ENCODE data around the gene METTL2A.
"Not testable (repeated sequence)": the region's sequence is repeated elsewhere in the genome, so short reads cannot be mapped to it uniquely, and the experiment has no call there.

METTL2A gene, protein sequence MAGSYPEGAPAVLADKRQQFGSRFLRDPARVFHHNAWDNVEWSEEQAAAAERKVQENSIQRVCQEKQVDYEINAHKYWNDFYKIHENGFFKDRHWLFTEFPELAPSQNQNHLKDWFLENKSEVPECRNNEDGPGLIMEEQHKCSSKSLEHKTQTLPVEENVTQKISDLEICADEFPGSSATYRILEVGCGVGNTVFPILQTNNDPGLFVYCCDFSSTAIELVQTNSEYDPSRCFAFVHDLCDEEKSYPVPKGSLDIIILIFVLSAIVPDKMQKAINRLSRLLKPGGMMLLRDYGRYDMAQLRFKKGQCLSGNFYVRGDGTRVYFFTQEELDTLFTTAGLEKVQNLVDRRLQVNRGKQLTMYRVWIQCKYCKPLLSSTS
- total RNA-seq, result 8.4 to 19.8 (median 16.5) reads per million in 18 experiments

DNA sequence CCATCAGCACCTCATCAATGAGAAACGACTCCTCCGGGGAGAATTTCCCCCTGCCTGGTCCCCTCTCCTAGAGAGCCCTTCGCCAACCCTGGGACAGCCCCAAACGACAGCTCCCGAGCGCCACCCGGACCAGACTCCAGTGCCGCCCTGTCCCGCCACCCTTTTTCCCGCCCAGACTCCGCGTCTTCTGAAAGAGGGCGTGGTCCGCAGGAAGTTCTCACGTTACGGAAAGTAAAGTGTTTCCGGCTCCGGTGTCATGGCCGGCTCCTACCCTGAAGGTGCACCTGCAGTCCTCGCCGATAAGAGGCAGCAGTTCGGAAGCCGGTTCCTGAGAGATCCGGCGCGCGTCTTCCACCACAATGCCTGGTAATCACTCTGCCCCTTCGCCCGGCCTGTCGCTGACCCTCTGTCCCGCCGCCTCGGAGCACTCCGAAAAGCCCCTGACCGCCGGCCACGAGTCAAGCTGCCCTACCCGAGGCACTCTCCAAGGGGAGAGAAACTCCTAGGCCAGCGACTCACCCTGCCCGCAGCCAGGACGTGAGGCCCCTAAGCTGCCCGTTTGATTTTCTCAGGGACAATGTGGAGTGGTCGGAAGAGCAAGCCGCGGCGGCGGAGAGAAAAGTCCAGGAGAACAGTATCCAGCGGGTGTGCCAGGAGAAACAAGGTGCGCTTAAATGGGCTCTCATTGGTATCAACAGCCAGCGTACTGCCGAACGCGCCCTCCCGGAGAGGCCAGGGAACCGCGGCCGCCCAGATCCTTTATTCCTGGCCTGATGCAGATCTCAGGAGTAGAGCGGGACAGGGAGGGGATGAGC lies at the start of gene METTL2A:
Gene METTL2A (plus strand): TSS at position 251 of the 815 bp plus-strand sequence. CDS start 6 bp downstream, at position 257.
- DNase-seq, result peak; percentile 87 to 90

DNA sequence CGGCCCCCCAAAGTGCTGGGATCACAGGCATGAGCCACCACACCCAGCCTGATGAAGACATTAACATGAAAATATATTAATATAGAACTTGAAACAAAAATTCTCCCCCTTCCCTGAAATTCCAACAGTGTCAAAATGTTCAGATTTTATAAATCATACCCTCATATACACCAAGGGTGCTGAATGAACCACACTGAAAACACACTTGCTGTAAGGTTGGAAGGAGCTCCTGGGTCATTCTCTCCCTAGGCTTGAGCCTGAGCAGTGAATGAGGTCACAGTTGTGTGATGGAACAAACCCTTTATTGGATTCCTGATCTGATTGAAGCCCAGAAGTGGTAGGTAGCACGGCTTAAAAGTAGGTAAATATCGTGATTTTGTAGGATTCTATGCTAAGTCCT lies 43.4 kb upstream of the METTL2A start, which contains the start of gene EFCAB3:
Gene EFCAB3 (plus strand): TSS at position 301 of the 400 bp plus-strand sequence. CDS start 2,427 bp downstream, outside the sequence.
- no peak for DNase-seq

DNA sequence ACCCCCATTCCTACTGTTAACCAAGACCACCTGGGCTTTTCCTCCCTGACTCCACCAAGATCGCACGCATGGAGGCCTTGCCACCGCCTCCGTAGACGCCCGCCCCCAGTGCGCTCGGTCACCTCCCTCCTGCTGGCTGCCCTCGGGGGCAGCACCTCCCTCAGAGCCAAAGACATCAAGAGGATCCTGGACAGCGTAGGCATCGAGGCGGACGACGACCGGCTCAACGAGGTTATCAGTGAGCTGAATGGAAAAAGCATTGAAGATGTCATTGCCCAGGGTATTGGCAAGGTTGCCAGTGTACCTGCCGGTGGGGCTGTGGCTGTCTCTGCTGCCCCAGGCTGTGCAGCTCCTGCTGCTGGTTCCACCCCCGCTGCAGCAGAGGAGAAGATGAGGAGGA lies 42.1 kb upstream of the METTL2A start:
- no peak for DNase-seq

DNA sequence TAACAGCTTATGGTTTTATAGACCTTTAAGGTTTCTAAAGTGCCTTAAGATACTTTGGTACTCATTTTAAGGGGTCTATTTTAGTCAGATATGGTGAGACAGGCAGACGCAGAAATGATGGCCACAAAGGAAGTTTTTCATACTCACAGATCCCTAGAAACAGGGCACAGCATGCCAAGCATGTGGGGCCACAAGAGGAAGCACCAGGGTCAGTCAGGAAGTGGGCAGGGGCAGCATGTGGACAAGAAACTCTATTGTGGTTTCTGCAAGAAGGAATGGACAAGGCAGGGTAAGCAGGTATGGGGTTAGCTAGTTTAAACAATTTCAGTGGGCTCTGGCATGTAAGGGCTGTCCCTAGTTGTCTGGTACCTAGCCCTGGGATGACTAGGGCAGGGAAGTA lies 34.8 kb upstream of the METTL2A start:
- no peak for DNase-seq

DNA sequence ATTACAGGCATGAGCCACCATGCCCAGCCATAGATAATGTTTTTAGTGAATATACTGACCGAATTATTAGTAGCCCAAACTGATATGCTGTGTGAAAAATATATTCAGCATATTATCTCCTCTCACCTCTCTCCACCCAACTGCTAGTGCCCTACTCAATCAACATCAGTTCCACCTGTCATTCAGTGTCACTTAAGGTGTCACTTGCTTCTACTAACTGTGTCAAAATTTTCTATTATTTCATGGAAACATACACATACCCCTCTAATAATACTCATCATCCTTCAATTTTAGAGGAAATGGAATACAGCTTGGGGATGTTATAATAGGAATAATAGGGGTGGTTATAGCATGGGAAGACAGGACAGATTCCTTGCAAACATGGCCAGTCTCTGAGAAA lies 30.8 kb upstream of the METTL2A start:
- DNase-seq, result no peak

DNA sequence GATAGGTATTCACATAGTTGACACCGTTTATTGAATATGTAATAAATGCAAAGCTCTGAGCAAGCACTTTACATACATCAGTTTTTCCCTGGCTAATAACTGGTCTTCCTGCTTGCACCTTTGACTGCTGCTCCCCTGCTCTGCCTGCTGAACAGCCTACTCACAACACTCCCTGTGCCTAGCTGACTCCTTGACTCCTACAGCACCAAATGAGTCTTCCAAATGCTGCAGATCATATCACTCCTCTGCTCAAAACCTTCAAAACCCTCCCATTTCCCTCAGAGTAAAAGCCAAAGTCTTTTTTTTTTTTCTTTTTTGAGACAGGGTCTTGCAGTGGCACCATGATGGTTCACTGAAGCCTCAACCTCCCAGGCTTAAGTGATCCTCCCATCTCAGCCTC lies 24.8 kb upstream of the METTL2A start:
- no peak for DNase-seq

DNA sequence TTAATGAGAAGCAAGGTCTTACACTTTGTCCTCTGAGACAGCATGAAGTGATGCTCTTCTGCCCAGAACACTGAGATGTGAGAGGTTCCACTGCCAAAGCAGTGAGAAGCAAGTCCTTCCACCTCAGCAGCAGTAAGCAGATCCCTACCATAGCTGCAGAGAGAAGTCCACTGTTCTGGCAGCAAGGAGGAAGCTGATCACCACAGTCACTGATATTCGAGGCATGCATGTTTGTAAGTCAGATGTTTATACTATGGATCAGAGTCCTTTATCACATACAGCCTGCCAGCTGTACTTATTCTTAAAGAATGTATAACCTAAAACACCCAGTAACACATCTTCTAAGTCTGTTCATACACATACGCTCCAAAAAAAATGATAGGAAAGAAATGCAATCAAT lies 18.2 kb upstream of the METTL2A start:
- no peak for DNase-seq

DNA sequence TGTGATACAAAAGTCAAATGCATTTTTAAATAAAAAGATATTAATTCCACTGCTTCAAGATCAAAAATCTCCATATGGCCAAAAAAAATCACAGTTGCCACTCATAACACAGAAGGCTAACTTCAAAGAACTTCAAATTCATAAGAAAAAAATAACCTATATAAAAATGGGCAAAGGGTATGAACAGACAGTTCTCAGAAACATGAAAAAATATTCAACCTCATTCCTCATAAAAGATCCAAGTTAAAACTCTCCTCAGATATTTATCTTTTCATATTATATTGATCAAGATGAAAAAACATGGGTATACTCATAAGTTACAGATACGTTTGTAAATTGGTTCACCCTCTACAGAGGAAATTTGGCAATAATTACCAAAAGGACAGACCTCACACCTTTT lies 10.6 kb upstream of the METTL2A start:
- not testable (repeated sequence) for DNase-seq

DNA sequence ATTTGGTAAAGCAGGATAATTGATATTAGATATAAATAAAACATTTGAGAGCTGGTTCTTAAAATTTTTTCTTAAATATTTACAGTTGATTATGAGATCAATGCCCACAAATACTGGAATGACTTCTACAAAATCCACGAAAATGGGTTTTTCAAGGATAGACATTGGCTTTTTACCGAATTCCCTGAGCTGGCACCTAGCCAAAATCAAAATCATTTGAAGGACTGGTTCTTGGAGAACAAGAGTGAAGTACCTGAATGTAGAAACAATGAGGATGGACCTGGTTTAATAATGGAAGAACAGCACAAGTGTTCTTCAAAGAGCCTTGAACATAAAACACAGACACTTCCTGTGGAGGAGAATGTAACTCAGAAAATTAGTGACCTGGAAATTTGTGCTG lies 2.5 kb downstream of the METTL2A start:
- not testable (repeated sequence) for DNase-seq

DNA sequence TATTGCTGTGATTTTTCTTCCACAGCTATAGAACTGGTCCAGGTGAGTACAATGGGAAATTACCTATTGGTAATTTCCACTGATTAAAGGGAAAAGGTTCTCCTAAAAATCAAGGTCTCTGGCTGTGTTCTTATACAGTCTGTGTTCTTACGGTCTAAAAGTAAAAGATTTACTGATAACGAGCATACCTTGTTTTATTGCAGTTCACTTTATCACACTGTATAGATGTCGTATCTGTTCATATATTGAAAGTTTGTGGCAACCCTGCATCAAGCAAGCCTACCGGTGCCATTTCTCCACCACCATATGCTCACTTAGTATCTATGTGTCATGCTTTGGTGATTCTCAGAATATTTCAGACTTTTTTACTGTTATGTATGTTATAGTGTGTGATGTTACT lies 11.6 kb downstream of the METTL2A start:
- DNase-seq, result not testable (repeated sequence)

DNA sequence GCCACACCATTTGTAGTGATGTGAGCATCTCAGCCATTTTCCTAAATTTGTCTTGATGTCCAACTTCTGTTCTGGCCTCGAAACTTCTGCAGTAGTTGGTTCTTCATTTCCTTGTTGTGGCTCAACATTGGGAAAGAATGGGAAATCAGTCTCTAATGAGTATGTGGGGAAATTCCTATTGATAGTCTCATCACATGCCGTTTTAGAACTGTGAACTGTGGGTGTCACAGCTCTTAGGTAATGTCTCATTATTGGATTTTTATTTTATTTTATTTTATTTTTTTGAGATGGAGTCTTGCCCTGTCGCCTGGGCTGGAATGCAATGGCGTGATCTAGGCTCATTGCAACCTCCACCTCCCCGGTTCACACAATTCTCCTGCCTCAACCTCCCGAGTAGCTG lies 17.5 kb downstream of the METTL2A start:
- not testable (repeated sequence) for DNase-seq

DNA sequence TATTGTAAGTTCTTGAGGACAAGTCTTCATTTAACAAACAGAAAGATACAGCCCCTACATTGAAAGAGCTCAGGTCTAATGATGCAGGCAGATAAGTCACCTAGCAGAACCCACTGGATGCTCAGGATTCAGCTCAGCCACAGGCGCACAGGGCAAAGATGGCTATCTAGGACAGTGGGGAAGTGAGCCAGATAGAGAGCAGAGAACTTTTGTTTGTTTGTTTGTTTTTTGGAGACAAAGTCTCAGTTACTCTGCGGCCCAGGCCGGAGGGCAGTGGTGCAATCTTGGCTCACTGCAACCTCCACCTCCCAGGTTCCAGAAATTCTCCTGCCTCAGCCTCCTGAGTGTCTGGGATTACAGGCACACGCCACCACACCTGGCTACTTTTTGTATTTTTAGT lies 20.4 kb downstream of the METTL2A start:
- DNase-seq, result no peak

DNA sequence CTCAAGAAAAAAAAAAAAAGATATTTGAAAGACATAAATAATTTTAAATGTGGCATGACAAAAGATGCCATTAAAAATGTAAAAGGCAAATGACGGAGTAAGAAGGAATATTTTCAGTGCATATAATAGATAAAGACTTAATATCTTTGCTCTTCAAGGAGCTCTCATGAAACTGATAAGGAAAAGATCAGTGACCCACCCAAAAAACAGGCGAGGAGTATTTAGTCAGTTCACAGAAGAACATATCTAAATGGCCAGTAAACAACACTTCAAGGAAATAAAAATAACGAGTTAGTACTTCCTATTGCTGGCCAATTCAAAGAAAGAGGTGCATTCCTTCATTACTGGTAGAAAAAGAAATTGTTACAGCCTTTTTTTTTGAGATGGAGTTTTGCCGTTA lies 22.1 kb downstream of the METTL2A start:
- not testable (repeated sequence) for DNase-seq

DNA sequence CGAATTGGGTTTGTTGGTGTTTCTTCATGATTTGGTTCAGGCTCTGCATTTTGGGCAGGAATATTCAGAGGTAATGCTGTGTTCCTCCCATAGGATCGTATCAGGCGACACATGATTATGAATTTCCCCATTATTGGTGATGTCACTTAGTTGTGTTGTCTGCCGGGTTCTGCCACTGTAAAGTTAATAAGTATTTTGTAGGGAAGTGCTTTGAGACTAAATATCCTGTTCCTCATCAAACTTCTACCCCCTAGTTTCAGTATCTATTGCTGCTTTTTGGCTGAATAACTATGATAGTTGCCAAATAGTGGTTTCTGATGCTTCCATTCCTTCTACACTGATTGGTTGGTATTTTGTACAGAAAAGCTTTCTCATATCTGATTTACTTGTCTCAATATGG lies 28.5 kb downstream of the METTL2A start:
- peak; percentile 71 to 72 for DNase-seq

DNA sequence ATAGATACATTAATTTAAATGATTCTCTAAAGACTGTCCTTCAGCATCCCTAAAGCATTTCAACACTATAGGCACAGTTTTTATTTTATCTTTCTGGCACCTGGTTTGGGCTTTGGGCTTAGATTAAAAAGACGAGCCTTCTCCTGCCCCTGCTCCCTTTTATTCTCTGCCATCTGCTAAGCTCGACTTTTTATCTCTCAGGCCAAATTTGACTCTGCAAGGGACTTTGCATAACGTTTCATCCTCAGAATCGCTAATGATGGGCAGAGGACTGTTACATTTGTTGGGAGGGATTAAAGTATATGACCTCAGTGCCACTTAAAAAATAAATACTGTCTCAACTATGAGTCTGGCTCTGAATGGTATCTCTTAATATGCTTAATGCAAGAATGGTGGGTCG lies 29.3 kb downstream of the METTL2A start:
- not testable (repeated sequence) for DNase-seq

DNA sequence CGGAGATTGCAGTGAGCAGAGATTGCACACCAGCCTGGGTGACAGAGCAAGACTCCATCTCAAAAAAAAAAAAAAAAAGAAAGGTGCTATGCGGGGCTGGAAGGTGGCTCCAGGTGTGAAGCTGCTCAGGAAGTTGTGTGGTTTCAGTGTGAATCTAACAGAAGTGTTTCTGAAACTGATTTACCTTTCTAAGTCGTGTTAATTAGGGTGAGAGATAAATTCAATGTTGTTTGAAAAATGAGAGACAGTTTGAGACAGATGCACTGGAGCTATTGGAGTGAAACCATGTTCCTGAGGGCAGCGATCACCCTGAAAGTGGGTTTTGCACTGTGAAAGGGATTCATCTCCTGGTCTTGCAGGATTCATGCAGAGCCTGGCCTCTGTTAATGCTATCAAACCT lies 30.0 kb downstream of the METTL2A start:
- not testable (repeated sequence) for DNase-seq

DNA sequence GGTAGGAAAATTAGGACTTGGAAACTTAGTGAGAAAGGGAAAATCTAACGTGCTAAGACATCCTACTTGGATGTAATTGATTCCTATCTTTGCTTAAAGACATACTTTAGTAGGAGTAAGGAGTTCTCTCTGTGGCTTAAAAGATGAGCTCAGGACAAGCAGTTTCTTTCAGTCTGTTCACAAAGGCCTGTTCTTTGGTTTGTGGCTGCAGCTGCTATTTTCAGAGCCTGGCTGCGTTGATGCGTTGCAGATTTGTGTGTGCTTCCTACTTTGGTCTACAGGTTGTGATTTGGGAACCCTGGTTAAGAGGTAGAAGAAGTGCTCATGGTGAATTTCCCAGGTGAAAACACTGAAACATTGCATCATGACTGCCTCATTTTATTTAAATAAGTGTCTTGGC lies 30.4 kb downstream of the METTL2A start:
- DNase-seq, result not testable (repeated sequence)

DNA sequence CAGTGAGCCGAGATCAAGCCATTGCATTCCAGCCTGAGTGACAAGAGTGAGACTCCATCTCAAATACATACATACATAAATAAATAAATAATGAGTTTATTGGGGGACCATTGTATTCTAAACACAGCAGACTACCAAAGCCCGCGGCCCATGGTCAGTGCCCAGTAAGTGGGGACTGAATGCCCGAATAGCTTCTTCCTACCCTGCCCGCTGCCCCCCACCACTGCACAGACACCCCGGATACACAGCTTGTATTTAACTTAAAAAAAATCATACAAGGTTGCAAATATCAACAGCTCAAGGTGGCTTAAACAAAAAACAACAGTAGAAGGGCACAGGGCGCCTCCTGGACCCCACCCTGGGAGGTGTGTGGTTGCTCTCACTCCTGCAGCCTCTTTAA lies 32.3 kb downstream of the METTL2A start:
- no peak for DNase-seq

DNA sequence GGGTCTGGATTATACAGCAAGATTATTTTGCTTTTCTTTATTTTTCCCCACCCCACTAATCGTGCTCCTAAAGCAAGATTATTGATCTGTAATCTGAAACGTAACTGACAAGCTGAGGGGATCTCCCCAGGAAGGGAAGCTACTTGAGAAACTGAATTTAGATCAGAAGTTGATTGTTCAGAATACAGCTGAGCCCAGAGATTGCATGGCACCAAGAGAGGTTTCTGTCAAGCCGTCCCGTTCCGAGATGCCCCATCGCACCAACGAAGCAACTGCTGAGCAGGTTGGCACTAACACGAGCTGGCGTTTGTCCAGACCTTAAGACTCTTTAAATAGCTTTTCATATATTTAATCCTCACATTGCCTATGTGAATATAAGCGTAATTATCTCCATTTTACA lies 34.8 kb downstream of the METTL2A start:
- DNase-seq, result not testable (repeated sequence)

DNA sequence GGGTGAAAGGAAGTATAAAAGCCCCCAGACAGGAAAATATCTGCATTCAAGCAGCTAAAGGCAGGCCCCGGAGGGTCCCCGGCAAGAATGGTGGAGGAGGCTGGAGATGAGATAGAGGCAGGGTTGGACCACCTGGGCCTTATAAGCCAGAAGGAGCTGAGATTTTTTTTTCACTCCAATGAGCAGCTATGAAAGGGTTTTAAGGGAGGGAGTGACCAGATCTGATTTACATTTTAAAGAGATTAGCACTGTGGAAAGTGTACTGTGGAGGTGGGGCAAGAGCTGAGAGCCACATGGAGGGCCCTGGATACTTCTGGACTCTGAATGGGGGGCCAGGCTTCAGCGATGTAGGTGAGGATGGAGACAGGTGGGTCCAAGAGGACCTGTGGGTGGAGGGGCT lies 40.7 kb downstream of the METTL2A start:
- DNase-seq, result not testable (repeated sequence)

DNA sequence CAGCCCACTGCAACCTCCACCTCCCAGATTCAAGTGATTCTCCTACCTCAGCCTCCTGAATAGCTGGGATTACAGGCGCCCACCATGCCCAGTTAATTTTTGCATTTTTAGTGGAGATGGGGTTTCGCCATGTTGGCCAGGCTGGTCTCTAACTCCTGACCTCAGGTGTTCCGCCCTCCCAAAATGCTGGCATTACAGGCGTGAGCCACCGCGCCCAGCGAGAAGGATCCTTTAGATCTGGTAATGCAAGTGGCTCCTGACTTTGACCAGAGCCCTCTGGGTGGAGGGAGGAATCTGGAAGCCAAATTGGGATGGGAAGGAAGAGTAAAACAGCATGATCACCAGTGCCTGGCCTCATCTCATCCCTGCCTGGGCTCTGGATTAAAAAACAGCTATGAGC lies 41.6 kb downstream of the METTL2A start:
- not testable (repeated sequence) for DNase-seq

DNA sequence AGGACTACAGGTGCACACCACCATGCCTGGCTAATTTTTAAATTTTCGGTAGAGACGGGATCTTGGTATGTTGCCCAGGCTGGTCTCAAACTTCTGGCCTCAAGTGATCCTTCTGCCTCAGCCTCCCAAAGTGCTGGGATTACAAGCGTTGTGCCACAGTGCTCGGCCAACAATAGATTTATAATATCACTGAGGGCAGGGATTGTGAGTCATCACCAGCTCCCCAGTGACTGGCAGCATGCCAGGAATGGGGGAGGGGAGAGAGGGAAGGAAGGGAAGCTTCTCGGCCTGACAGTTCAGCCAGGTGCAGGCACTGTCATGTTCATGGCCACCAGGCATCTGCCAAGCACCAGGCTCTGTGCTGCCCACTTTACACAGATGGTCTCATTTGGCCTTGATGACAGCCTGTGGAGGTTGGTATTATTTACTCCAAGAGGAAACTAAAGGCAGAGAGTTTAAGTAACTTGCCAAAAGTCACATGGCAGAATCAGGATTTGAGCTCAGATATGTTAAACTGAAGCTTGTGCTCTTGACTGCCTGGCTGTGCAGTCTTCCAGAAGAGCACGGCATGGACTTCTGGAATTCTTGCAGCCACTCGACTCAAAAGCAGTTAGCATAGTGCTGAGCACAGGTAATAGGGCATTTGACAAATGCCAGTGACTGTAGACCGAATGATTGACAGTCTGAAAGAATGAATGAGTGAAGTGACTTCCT lies 47.1 kb downstream of the METTL2A start:
- peak; percentile 59 to 63 for DNase-seq

DNA sequence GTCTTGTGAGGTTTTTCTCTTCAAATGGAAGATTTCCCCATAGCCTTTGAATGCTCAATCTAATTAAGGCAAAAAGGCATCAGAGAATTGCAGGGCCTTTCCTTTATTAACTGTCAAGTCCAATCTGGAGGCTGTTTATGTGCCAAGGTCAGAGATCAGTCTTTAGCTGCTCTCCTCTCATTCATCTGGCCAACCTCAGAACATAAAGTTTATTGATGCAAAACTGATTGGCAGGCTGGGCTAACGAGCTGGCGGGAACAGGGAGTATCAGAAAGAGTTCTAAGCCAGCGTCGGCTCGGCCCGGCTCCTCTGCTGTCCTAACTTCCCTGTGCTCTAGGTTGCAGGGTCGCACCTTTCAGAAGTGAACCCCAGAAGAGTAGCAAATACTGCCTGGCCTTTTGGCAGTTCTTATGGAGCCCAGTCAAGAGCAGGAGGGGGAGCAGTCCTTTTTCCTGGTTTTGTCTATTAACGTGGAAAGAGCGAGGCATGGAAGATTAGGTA lies 47.7 kb downstream of the METTL2A start:
- DNase-seq, result not testable (repeated sequence)

All from inflammatory macrophage (primary cell).